Upper lobe of right lung (tissue), 1 donor: ENCODE data around the gene PTPRM. TPM values are rescaled to one million over a fixed set of nuclear protein-coding genes. Genes with fewer than 3 reads are reported as not detected.

Experiments
- ATAC-seq: fragments of 200-7000 bp; cut with Tn5 transposase; one replicate; pipeline ENCODE4 v1.9.1; 2020; ENCODE audit warnings: mild to moderate bottlenecking, moderate library complexity
- DNase-seq: peaks from one replicate; pipeline ENCODE4 v3.0.0-alpha.2; 2020
- H3K27ac ChIP-seq: fragments of 200-600 bp; one replicate; pipeline ENCODE4 v1.8.0; 2022
- H3K27me3 ChIP-seq: fragments of 200-600 bp; one replicate; pipeline ENCODE4 v1.8.0; 2022; ENCODE audit warnings: mild to moderate bottlenecking
- H3K36me3 ChIP-seq: fragments of 200-600 bp; one replicate; pipeline ENCODE4 v1.8.0; 2022
- H3K4me1 ChIP-seq: fragments of 200-600 bp; one replicate; pipeline ENCODE4 v1.8.0; 2022
- H3K4me3 ChIP-seq: fragments of 200-600 bp; one replicate; pipeline ENCODE4 v1.8.0; 2022; ENCODE audit warnings: mild to moderate bottlenecking
- H3K9me3 ChIP-seq: fragments of 200-600 bp; one replicate; pipeline ENCODE4 v1.8.0; 2022
- CTCF ChIP-seq: fragments of 200-600 bp; IDR thresholded peaks from one replicate; pipeline ENCODE4 v1.8.0; 2022; ENCODE audit warnings: antibody characterized with exemption
- intact Hi-C: fragments of 100-400 bp; cut with DNase I; formaldehyde crosslinking; loops from one replicate; pipeline ENCODE4 v1.11.0; 2022
- total RNA-seq: library from RNA; stranded (reverse); fragmentation: NEBNext Ultra II Directional; extraction: Animal tissue kit (Norgen Biotek cat#: 25700); gene quantifications from one replicate; pipeline ENCODE4 v1.2.1, GENCODE V29; 2021
- donor health status: DM: no; HTN: yes; CAD: no; lungs with severe emphysema.

PTPRM gene
- total RNA-seq, 1 donor from 2014 or later, result 99.3 TPM

DNA sequence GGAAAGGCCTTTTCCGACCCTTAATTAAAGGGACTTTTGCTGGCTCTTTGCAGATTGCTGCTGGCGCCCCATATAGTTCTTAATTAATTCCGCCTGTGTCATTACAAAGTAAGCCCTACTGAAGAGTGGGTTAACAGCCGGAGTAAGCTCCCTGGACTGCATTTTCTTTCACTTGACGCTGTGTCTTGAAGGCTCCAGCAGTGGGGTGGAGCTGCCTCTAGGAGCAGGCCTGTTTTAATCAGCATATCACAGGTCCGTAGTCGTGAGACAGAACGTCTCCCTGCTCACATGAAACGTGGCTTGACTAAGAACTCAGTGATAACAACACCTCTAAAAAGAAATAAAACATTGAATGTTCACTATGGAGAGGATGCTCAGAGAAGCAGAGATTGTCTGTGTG lies 712.2 kb downstream of the PTPRM start:
- intact Hi-C loops, result no loop called here
- Histone ChIP-seq H3K27me3 (no peaks in the 10 kb centered on the region), H3K27ac (no peak overlapping the region), H3K4me3 (no peak overlapping the region), H3K9me3 (no peaks in the 10 kb centered on the region), H3K36me3 (no peaks in the 10 kb centered on the region), H3K4me1 (no peaks in the 10 kb centered on the region)
- DNase-seq (no peak), ATAC-seq (no peak)
- TF ChIP-seq CTCF, result no peak

GRCh38 chr18:8279781-8280330 lies 712.7 kb downstream of the PTPRM start:
- H3K4me3 ChIP-seq, result no peak overlapping the region
- ATAC-seq, result no peak

DNA sequence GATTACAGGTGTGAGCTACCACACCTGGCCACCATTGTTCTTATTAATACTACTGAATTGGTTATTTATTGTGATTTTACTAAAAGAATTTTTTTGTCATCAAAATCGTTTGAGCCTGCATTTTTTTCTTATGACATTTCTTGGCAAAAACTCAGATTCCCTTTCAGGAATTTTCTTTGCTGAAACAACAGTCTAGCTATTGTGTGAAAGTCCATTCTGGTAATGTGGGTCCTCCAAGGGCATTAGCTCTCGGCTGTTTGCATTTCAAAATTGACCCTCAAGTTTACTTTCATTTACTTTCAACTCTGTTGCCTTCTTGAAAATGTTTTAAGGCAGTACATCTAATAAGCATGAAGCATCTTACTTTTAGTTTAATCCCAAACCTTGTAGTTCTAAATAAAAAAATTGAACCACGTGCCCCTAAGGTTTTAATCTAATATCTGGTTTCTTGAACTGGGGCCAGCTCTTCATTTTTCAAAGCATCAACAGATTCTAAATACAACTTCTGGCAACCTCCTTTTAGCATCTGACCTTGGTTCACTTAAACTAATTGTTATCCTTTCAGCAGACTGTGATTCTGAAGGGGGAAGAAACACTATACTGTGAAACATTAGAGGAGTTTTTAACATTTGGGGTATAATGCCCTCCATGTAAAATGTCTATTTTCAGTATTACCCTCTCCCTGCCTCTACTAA lies 716.9 kb downstream of the PTPRM start:
- no peaks in the 10 kb centered on the region for H3K27me3 ChIP-seq
- H3K4me1 ChIP-seq, result peaks cover 5% of the 10 kb centered on the region
- H3K4me3 ChIP-seq, result no peak overlapping the region
- H3K27ac ChIP-seq, result no peak overlapping the region
- TF ChIP-seq CTCF, result no peak
- H3K9me3 ChIP-seq, result no peaks in the 10 kb centered on the region
- DNase-seq (no peak), ATAC-seq (no peak)
- intact Hi-C loops, result no loop called here
- no peaks in the 10 kb centered on the region for H3K36me3 ChIP-seq

More at GRCh38 chr18:8279781-8280330, 712.7 kb downstream of the PTPRM start:
- intact Hi-C loops, result no loop called here
- DNase-seq, result no peak
- Histone ChIP-seq H3K27me3 (no peaks in the 10 kb centered on the region), H3K9me3 (no peaks in the 10 kb centered on the region), H3K36me3 (no peaks in the 10 kb centered on the region), H3K27ac (no peak overlapping the region), H3K4me1 (no peaks in the 10 kb centered on the region)
- TF ChIP-seq CTCF, result no peak

- Histone ChIP-seq H3K36me3 (no peaks in the 10 kb centered on the region), H3K27ac (no peak overlapping the region), H3K4me1 (peaks cover 6% of the 10 kb centered on the region), H3K27me3 (no peaks in the 10 kb centered on the region), H3K4me3 (no peak overlapping the region), H3K9me3 (no peaks in the 10 kb centered on the region)
- no peak for DNase-seq
- ATAC-seq, result peak; percentile 52
- TF ChIP-seq CTCF, result no peak
- intact Hi-C loops, result no loop called here
These were observed 719.2 kb downstream of the PTPRM start for GRCh38 chr18:8286303-8286702.

GRCh38 chr18:8287196-8287885 lies 720.2 kb downstream of the PTPRM start:
- no peak for ATAC-seq
- intact Hi-C loops, result no loop called here
- no peak for DNase-seq

More at GRCh38 chr18:8287196-8287885, 720.2 kb downstream of the PTPRM start:
- Histone ChIP-seq H3K27ac (no peak overlapping the region), H3K27me3 (no peaks in the 10 kb centered on the region), H3K4me3 (no peak overlapping the region), H3K36me3 (no peaks in the 10 kb centered on the region), H3K9me3 (no peaks in the 10 kb centered on the region), H3K4me1 (peaks cover 6% of the 10 kb centered on the region)
- no peak for TF ChIP-seq CTCF
